Measurements from ENCODE around the gene ABCG1.
A peak's percentile ranks its signal among the peaks of the same experiment; 100 is the strongest.

ABCG1 gene

GRCh38 chr21:42251654-42252324, 32.8 kb downstream of the ABCG1 start:
- no peaks in the 10 kb centered on the region for H3K4me1 ChIP-seq
- H3K27me3 ChIP-seq (ENCODE audit: low read depth), result peaks cover 5% of the 10 kb centered on the region; the same call in 1 of the 2 replicates
- in situ Hi-C loops (cut with MboI; ENCODE audit: low sequenced_read_pairs), result no loop called here
- H3K9me3 ChIP-seq, result no peaks in the 10 kb centered on the region
- no peak for DNase-seq (ENCODE audit: low spot score in 2 of 2)
- no peak overlapping the region for H3K4me3 ChIP-seq
- no peaks in the 10 kb centered on the region for H3K36me3 ChIP-seq (replicated peaks)

- DNase-seq (ENCODE audit: low spot score in 2 of 2), result no peak
- Histone ChIP-seq H3K27me3 (ENCODE audit: low read depth) (peaks cover under 1% of the 10 kb centered on the region; the same call in 1 of the 2 replicates), H3K9me3 (no peaks in the 10 kb centered on the region), H3K4me1 (no peaks in the 10 kb centered on the region), H3K4me3 (no peak overlapping the region), H3K36me3 (replicated peaks) (no peaks in the 10 kb centered on the region)
- in situ Hi-C loops (cut with MboI; ENCODE audit: low sequenced_read_pairs), result no loop called here
Observed at GRCh38 chr21:42252325-42252654, 33.4 kb downstream of the ABCG1 start.

- Histone ChIP-seq H3K36me3 (replicated peaks) (no peaks in the 10 kb centered on the region), H3K4me3 (no peak overlapping the region), H3K9me3 (no peaks in the 10 kb centered on the region), H3K27me3 (ENCODE audit: low read depth) (no peaks in the 10 kb centered on the region), H3K4me1 (no peaks in the 10 kb centered on the region)
- DNase-seq (ENCODE audit: low spot score in 2 of 2), result no peak
- in situ Hi-C loops (cut with MboI; ENCODE audit: low sequenced_read_pairs), result no loop called here
Observed at GRCh38 chr21:42252778-42253340, 33.9 kb downstream of the ABCG1 start.

- DNase-seq (ENCODE audit: low spot score in 2 of 2), result no peak
- H3K4me1 ChIP-seq, result no peaks in the 10 kb centered on the region
- H3K36me3 ChIP-seq (replicated peaks), result no peaks in the 10 kb centered on the region
Observed at GRCh38 chr21:42253466-42253865, 34.5 kb downstream of the ABCG1 start.

GRCh38 chr21:42254083-42254482, 35.1 kb downstream of the ABCG1 start:
- Histone ChIP-seq H3K4me3 (no peak overlapping the region), H3K4me1 (no peaks in the 10 kb centered on the region), H3K36me3 (replicated peaks) (no peaks in the 10 kb centered on the region), H3K9me3 (no peaks in the 10 kb centered on the region), H3K27me3 (ENCODE audit: low read depth) (no peaks in the 10 kb centered on the region)
- in situ Hi-C loops (cut with MboI; ENCODE audit: low sequenced_read_pairs), result no loop called here
- no peak for DNase-seq (ENCODE audit: low spot score in 2 of 2)

More at GRCh38 chr21:42253466-42253865, 34.5 kb downstream of the ABCG1 start:
- no peaks in the 10 kb centered on the region for H3K27me3 ChIP-seq (ENCODE audit: low read depth)
- H3K9me3 ChIP-seq, result no peaks in the 10 kb centered on the region
- no peak overlapping the region for H3K4me3 ChIP-seq
- in situ Hi-C loops (cut with MboI; ENCODE audit: low sequenced_read_pairs), result no loop called here

GRCh38 chr21:42254651-42255601, 36.0 kb downstream of the ABCG1 start:
- H3K4me3 ChIP-seq, result no peak overlapping the region
- H3K9me3 ChIP-seq, result no peaks in the 10 kb centered on the region
- H3K27me3 ChIP-seq (ENCODE audit: low read depth), result no peaks in the 10 kb centered on the region
- H3K36me3 ChIP-seq (replicated peaks), result no peaks in the 10 kb centered on the region
- in situ Hi-C loops (cut with MboI; ENCODE audit: low sequenced_read_pairs), result no loop called here
- no peaks in the 10 kb centered on the region for H3K4me1 ChIP-seq
- DNase-seq (ENCODE audit: low spot score in 2 of 2), result no peak

GRCh38 chr21:42255825-42256224, 36.9 kb downstream of the ABCG1 start:
- DNase-seq (ENCODE audit: low spot score in 2 of 2), result no peak
- in situ Hi-C loops (cut with MboI; ENCODE audit: low sequenced_read_pairs), result no loop called here
- Histone ChIP-seq H3K4me1 (no peaks in the 10 kb centered on the region), H3K4me3 (no peak overlapping the region), H3K27me3 (ENCODE audit: low read depth) (no peaks in the 10 kb centered on the region), H3K9me3 (no peaks in the 10 kb centered on the region), H3K36me3 (replicated peaks) (no peaks in the 10 kb centered on the region)

GRCh38 chr21:42256316-42256715, 37.4 kb downstream of the ABCG1 start:
- Histone ChIP-seq H3K4me3 (no peak overlapping the region), H3K9me3 (no peaks in the 10 kb centered on the region), H3K27me3 (ENCODE audit: low read depth) (no peaks in the 10 kb centered on the region), H3K4me1 (no peaks in the 10 kb centered on the region), H3K36me3 (replicated peaks) (no peaks in the 10 kb centered on the region)
- DNase-seq (ENCODE audit: low spot score in 2 of 2), result no peak
- in situ Hi-C loops (cut with MboI; ENCODE audit: low sequenced_read_pairs), result no loop called here

- Histone ChIP-seq H3K4me3 (no peak overlapping the region), H3K36me3 (replicated peaks) (no peaks in the 10 kb centered on the region), H3K9me3 (no peaks in the 10 kb centered on the region), H3K27me3 (ENCODE audit: low read depth) (no peaks in the 10 kb centered on the region), H3K4me1 (no peaks in the 10 kb centered on the region)
- in situ Hi-C loops (cut with MboI; ENCODE audit: low sequenced_read_pairs), result no loop called here
- no peak for DNase-seq (ENCODE audit: low spot score in 2 of 2)
Observed at GRCh38 chr21:42257091-42257765, 38.3 kb downstream of the ABCG1 start.

GRCh38 chr21:42258150-42258884, 39.4 kb downstream of the ABCG1 start:
- in situ Hi-C loops (cut with MboI; ENCODE audit: low sequenced_read_pairs), result no loop called here

GRCh38 chr21:42258885-42259407, 40.0 kb downstream of the ABCG1 start:
- no peaks in the 10 kb centered on the region for H3K9me3 ChIP-seq
- no peak for DNase-seq (ENCODE audit: low spot score in 2 of 2)
- H3K4me1 ChIP-seq, result no peaks in the 10 kb centered on the region
- H3K4me3 ChIP-seq, result no peak overlapping the region
- H3K36me3 ChIP-seq (replicated peaks), result no peaks in the 10 kb centered on the region
- H3K27me3 ChIP-seq (ENCODE audit: low read depth), result no peaks in the 10 kb centered on the region
- in situ Hi-C loops (cut with MboI; ENCODE audit: low sequenced_read_pairs), result no loop called here

More at GRCh38 chr21:42258150-42258884, 39.4 kb downstream of the ABCG1 start:
- Histone ChIP-seq H3K4me1 (no peaks in the 10 kb centered on the region), H3K9me3 (no peaks in the 10 kb centered on the region), H3K4me3 (no peak overlapping the region), H3K36me3 (replicated peaks) (no peaks in the 10 kb centered on the region), H3K27me3 (ENCODE audit: low read depth) (no peaks in the 10 kb centered on the region)
- peak; percentile 22 to 79 for DNase-seq (ENCODE audit: low spot score in 2 of 2)

GRCh38 chr21:42260121-42260520, 41.2 kb downstream of the ABCG1 start:
- Histone ChIP-seq H3K27me3 (ENCODE audit: low read depth) (no peaks in the 10 kb centered on the region), H3K36me3 (replicated peaks) (no peaks in the 10 kb centered on the region), H3K4me1 (no peaks in the 10 kb centered on the region), H3K4me3 (no peak overlapping the region), H3K9me3 (no peaks in the 10 kb centered on the region)
- in situ Hi-C loops (cut with MboI; ENCODE audit: low sequenced_read_pairs), result no loop called here
- DNase-seq (ENCODE audit: low spot score in 2 of 2), result no peak

- H3K4me3 ChIP-seq, result no peak overlapping the region
- no peak for DNase-seq (ENCODE audit: low spot score in 2 of 2)
- no peaks in the 10 kb centered on the region for H3K4me1 ChIP-seq
- H3K27me3 ChIP-seq (ENCODE audit: low read depth), result no peaks in the 10 kb centered on the region
- H3K9me3 ChIP-seq, result no peaks in the 10 kb centered on the region
- in situ Hi-C loops (cut with MboI; ENCODE audit: low sequenced_read_pairs), result no loop called here
- no peaks in the 10 kb centered on the region for H3K36me3 ChIP-seq (replicated peaks)
Observed at GRCh38 chr21:42261829-42262200, 42.9 kb downstream of the ABCG1 start.
